ENCODE measurements around the gene TNFSF9. TPM values are rescaled to one million over a fixed set of nuclear protein-coding genes. Genes with fewer than 3 reads are reported as not detected.
A peak's percentile ranks its signal among the peaks of the same experiment; 100 is the strongest.

TNFSF9 gene
- total RNA-seq, 1 donor from 2014 or later: 5.5 TPM

DNA sequence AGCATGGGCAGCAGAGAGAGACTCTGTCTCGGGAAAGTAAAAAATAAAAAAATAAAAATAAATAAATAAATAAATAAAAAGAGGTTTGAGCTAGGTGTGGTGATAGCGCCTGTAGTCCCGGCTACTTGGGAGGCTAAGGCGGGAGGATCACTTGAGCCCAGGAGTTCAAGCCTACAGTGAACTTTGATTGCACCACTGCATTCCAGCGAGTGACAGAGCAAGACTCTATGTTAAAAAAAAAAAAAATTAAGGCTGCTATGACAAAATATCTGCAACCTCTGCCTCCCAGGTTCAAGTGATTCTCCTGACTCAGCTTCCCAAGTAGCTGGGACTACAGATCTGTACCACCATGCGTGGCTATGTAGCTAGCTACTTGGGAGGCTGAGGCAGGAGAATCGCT lies 46.0 kb upstream of the TNFSF9 start:
- FAIRE-seq: no peak
- TF ChIP-seq CTCF (IDR thresholded peaks at IDR 0.05; ENCODE audit: insufficient read depth, low read length, severe bottlenecking): no peak
- no peak for DNase-seq (ENCODE audit: low read depth)

DNA sequence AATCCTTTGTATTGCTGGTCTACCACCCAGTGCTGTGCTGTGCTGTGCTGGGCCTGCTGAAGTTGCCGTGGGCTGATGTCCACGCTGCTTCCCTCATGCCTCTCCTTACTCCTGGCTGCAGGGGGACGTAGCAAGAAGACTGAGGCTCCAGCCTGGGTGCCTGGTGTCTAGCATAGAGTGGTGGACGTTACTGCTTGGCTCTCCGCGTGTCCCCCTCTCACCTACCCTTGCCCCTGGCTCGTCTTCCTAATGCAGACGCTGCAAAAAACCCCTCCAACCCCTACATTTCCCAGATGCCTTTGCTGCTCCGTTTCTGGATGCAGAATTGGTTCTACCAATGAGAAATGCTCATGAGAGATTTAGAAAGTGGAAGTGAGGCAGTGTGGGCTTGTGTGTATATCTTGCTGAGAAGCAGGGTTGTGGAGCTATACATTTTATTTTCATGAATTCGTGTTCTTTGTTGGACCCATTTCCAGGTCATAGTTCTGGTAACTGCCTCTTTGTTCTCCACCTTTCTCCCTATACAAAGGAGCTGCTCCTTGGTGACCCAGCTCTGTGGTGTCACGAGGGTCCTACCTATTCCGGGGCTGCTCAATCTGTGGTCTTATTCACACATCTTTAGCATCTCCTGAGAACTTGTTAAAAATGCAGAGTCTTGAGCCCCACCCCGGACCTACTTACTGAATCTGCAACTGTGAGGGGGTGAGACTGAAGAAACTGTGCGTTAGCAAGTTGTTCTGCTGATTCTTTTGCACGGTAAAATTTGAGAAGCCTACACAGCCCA lies 41.4 kb upstream of the TNFSF9 start:
- Histone ChIP-seq H3K27me3 (ENCODE audit: control insufficient read depth, insufficient read depth, low read length) (no peaks in the 10 kb centered on the region), H3K36me3 (ENCODE audit: control insufficient read depth, insufficient read depth, low read length) (no peaks in the 10 kb centered on the region), H3K4me3 (ENCODE audit: low read depth, low read length) (no peak overlapping the region)
- TF ChIP-seq CTCF (IDR thresholded peaks at IDR 0.05; ENCODE audit: insufficient read depth, low read length, severe bottlenecking): no peak
- DNase-seq (ENCODE audit: low read depth) (no peak), FAIRE-seq (no peak)

More for the DNA sequence above, 46.0 kb upstream of the TNFSF9 start:
- Histone ChIP-seq H3K4me3 (ENCODE audit: low read depth, low read length) (no peak overlapping the region), H3K27me3 (ENCODE audit: control insufficient read depth, insufficient read depth, low read length) (no peaks in the 10 kb centered on the region), H3K36me3 (ENCODE audit: control insufficient read depth, insufficient read depth, low read length) (no peaks in the 10 kb centered on the region)

- no peak for TF ChIP-seq CTCF (IDR thresholded peaks at IDR 0.05; ENCODE audit: insufficient read depth, low read length, severe bottlenecking)
- Histone ChIP-seq H3K4me3 (ENCODE audit: low read depth, low read length) (no peak overlapping the region), H3K36me3 (ENCODE audit: control insufficient read depth, insufficient read depth, low read length) (no peaks in the 10 kb centered on the region), H3K27me3 (ENCODE audit: control insufficient read depth, insufficient read depth, low read length) (no peaks in the 10 kb centered on the region)
- FAIRE-seq: no peak
- DNase-seq (ENCODE audit: low read depth): no peak
These were observed 40.7 kb upstream of the TNFSF9 start for GRCh38 chr19:6490134-6490533.

DNA sequence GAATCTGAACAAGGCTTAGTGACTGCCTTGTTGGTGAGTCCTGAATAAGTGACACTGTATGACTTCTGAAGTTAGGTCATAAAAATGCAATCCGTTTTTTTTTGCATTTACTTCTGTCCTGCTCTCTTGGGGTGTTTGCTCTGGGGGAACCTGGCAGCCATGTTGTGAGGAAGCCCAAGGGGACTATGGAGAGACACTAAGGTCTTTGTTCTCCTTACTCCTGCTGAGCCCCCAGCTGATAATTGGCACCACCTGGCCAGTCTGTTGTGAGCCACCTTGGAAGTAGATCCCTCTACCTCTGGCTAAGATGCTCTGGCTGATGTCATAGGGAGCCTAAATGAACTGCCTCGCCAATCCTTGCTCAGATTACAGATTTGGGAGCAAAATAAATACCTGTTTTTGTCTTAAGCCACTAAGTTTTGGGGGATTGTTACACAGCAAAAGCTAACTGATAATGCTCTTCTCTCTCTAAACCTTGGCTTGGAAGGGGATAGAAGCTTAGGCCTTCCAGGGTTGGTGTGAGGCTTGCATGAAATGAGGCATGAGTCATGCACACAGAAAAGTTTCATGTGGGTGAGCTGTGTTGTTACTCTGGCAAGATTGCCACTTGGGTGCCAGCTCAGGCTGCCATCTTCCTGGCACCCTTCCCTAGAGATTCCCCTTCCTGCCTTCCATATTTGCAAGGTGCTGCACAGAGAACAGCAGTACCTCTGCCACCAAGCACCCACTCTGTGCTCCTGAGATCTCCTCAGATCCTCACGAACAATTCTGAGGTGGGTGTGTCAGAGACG lies 38.8 kb upstream of the TNFSF9 start:
- FAIRE-seq (no peak), DNase-seq (ENCODE audit: low read depth) (peak; percentile 8)
- Histone ChIP-seq H3K36me3 (ENCODE audit: control insufficient read depth, insufficient read depth, low read length) (no peaks in the 10 kb centered on the region), H3K27me3 (ENCODE audit: control insufficient read depth, insufficient read depth, low read length) (no peaks in the 10 kb centered on the region), H3K4me3 (ENCODE audit: low read depth, low read length) (no peak overlapping the region)
- TF ChIP-seq CTCF (IDR thresholded peaks at IDR 0.05; ENCODE audit: insufficient read depth, low read length, severe bottlenecking): no peak

GRCh38 chr19:6494438-6495036 lies 36.3 kb upstream of the TNFSF9 start:
- no peaks in the 10 kb centered on the region for H3K36me3 ChIP-seq (ENCODE audit: control insufficient read depth, insufficient read depth, low read length)
- H3K4me3 ChIP-seq (ENCODE audit: low read depth, low read length): no peak overlapping the region
- no peaks in the 10 kb centered on the region for H3K27me3 ChIP-seq (ENCODE audit: control insufficient read depth, insufficient read depth, low read length)
- FAIRE-seq (peak; percentile 7), DNase-seq (ENCODE audit: low read depth) (no peak)
- no peak for TF ChIP-seq CTCF (IDR thresholded peaks at IDR 0.05; ENCODE audit: insufficient read depth, low read length, severe bottlenecking)

Measured in bronchial epithelial cell (primary cell).